GM21447 (cell line): ENCODE data around the gene MAML3.

Source experiments
- ATAC-seq: cut with Tn5 transposase; IDR thresholded peaks from one replicate; pipeline ENCODE4 v1.9.1; 2021; ENCODE audit not compliant: unreplicated experiment

The MAML3 gene

GRCh38 chr4:140102421-140102820 lies 51.6 kb downstream of the MAML3 start:
- no peak for ATAC-seq

GRCh38 chr4:140100771-140101170 lies 53.2 kb downstream of the MAML3 start:
- ATAC-seq, result no peak

- no peak for ATAC-seq
These were observed 54.0 kb downstream of the MAML3 start for GRCh38 chr4:140099983-140100382.

GRCh38 chr4:140098455-140099160 lies 55.4 kb downstream of the MAML3 start:
- ATAC-seq, result no peak

GRCh38 chr4:140097572-140097971 lies 56.4 kb downstream of the MAML3 start:
- ATAC-seq, result no peak

GRCh38 chr4:140096921-140097320 lies 57.1 kb downstream of the MAML3 start:
- ATAC-seq, result no peak

GRCh38 chr4:140096483-140096861 lies 57.5 kb downstream of the MAML3 start:
- no peak for ATAC-seq

GRCh38 chr4:140095694-140096482 lies 58.1 kb downstream of the MAML3 start:
- no peak for ATAC-seq

GRCh38 chr4:140094438-140095420 lies 59.3 kb downstream of the MAML3 start:
- no peak for ATAC-seq

- no peak for ATAC-seq
These were observed 61.7 kb downstream of the MAML3 start for GRCh38 chr4:140092094-140092851.

- no peak for ATAC-seq
These were observed 62.7 kb downstream of the MAML3 start for GRCh38 chr4:140091305-140091704.

- ATAC-seq, result no peak
These were observed 63.7 kb downstream of the MAML3 start for GRCh38 chr4:140090215-140090731.

- ATAC-seq, result no peak
These were observed 64.8 kb downstream of the MAML3 start for GRCh38 chr4:140089216-140089615.

- no peak for ATAC-seq
These were observed 65.5 kb downstream of the MAML3 start for GRCh38 chr4:140088323-140088967.

GRCh38 chr4:140085881-140086280 lies 68.1 kb downstream of the MAML3 start:
- no peak for ATAC-seq

GRCh38 chr4:140085062-140085622 lies 68.8 kb downstream of the MAML3 start:
- no peak for ATAC-seq

- no peak for ATAC-seq
These were observed 69.6 kb downstream of the MAML3 start for GRCh38 chr4:140084385-140084784.

- ATAC-seq, result no peak
These were observed 71.6 kb downstream of the MAML3 start for GRCh38 chr4:140082391-140082755.

GRCh38 chr4:140081641-140082390 lies 72.2 kb downstream of the MAML3 start:
- ATAC-seq, result no peak
